HG03521 (cell line): ENCODE data around the gene DYNLT1.
"Not testable (repeated sequence)": the region's sequence is repeated elsewhere in the genome, so short reads cannot be mapped to it uniquely, and the experiment has no call there.

Source experiments
- ATAC-seq: cut with Tn5 transposase; IDR thresholded peaks from one replicate; pipeline ENCODE4 v1.9.1; 2021; ENCODE audit warnings: mild to moderate bottlenecking, moderate library complexity; ENCODE audit not compliant: unreplicated experiment

The DYNLT1 gene

DNA sequence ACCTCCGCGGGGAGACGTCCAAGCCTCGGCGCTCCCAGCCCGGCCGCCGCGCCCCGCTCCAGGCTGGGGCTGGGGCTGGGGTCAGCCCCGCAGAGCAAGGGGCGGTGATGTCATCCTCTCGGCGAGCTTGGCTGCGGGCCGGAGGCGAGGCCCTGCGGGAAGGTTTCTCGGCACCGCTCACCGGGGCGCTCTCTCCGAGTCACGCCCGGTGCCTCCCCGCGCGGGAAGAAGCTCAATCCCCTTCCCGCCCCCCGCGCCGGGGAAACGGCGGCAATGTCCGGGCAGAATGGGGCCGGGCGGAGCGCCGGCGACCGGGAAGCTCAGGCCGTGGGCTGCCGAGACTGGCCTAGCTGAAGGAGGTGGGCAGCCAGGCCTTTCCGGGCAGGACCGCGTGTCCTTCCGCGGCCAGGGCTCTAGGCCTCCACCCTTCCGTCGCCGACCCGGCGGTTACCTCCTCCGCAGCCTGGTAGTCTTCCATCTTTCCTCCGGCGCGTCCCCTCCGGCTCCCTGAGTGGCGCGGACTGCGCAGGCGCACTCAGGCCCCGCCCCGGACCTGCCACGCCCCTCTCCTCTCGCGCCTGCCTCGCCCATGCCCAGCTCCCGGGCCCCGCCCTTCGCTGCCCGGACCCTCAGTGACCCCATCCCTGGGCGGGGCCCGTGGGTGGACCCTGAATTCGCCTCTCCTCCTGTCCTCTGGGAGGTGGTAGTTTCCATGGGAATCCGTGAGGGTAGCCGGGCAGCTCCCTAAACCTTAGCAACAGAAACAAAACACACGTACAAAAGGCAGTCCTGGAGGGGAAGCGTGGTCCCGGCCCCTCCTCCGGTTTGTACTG lies at the start of gene DYNLT1:
Gene DYNLT1 (minus strand): TSS at position 513 of the 833 bp plus-strand sequence. CDS start 35 bp downstream, at position 478.
- ATAC-seq, result peak; percentile 64

DNA sequence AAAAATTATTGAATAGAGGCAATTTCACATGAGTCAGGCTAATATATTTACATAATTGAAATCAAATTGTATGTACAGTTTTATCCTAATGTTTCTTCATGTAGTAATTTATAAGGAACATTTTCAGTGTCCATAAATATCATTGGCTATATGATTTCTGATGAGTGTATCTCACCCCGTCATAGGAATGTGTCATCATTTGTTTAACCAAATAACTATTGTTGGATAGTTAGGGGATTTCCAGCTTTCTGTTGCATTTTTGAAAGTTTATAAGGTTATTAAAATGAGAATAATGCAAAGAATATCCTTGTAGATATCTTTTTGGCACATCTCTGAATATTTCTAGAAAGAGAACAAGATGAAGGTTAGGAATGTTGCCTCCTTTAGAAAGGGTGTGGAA lies 44.3 kb upstream of the DYNLT1 start:
- ATAC-seq, result no peak

DNA sequence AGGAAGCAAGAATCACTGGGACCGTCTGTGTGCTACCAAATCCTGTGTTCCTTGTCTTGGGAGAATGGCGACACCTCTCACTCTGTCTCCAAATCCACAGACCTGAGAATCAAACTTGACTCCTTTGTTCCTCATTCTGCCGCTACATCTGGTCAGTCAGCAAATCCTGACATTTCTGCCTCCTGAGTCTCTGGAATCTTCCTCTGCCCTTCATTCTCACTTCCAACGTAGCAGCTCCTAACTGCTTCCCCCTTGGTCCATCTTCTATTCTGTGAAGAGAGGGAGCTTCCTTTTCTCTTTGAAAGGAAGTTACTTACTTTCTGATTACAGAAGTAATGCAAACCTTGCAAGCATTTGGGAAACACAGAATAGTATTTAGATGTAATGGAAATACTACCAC lies 43.0 kb upstream of the DYNLT1 start:
- no peak for ATAC-seq

DNA sequence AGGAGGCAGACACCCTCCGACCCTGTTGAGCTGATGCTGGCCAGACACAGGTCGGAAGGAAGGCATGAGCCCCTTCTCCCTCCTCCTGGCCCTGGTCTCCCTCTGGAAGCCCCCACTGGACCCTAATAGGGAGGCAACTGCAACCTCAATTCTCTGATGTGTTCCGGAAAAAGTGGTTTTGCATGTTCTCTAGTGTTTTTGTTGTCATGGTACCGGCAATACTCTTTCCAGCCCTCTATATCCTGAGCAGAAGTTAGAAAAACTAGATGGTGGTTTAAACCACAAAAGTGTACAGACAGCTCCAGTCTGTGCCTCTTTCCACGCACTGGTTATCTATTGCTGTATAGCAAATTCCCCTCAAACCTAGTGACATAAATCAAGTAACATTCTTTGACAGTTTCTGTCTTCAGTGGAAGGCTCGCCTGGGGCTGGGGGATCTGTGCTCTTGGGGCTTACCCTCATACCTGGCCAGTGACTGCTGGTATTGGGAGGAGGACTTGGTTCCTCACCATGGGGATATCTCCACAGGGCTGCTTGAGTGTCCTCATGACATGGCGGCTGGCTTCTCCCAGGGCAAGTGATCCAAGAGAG lies 42.3 kb upstream of the DYNLT1 start:
- peak; percentile 85 for ATAC-seq

DNA sequence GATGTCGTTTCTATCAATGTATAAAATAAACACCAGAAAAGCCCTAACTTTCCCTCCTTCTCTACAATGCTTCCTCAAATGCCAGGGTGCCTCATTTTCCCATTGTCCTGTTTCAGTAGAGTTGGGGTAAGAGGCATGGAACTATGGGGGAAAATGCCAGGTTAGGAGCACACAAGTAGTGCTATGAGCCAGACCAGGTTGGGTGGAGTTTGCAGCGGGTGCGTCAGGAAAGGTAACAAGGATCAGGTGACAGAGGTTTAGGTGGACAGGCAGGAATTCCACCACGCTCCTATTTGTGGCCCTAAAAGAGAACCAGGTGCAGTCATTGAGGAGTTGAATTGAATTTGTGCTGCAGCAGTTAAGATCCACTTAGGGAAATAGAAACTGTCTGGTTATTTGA lies 41.8 kb upstream of the DYNLT1 start:
- no peak for ATAC-seq

DNA sequence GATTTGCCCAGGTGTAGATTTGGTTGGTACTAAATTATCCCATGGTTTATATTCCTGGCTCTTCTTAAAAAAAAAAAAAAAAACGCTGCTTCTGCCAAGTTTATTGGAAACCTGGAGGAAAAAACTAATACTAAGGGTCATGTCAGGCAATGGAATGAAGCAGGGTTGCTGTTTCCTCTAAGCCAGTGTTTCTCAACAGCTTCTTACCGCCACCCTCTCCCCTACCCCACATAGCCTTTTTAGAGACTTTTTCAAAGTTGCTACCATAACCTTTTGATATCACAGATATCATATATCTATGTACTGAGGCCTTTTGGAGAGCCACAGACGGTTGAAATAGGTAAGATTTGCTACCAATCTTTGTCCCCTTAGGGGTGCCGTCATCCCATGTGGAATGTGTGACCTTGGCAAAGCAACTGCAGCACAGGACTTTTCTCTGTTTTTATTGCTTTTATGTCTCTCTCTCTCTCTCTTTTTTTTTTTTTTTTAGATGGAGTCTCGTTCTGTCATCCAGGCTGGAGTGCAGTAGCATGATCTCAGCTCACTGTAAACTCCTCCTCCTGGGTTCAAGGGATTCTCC lies 40.3 kb upstream of the DYNLT1 start:
- ATAC-seq, result no peak

DNA sequence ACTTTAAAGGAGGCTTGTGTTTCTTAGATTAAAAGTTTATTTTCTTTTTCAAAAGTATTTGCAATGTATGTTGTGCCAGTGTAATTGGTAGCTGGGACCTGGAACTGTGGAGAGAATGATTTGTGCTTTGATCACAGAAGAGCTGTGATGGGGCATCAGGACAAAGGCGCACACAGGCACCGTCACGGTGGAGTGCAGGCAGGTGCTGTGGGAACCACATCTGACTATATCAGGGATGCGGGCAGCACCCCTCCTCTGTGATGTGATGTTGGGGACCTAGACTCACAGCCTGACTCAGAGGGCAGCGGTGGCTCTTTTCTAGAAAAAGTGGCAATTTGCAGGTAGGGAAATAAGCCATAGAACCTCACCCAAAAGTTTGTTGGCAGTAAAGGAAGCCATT lies 39.8 kb upstream of the DYNLT1 start:
- ATAC-seq, result no peak

DNA sequence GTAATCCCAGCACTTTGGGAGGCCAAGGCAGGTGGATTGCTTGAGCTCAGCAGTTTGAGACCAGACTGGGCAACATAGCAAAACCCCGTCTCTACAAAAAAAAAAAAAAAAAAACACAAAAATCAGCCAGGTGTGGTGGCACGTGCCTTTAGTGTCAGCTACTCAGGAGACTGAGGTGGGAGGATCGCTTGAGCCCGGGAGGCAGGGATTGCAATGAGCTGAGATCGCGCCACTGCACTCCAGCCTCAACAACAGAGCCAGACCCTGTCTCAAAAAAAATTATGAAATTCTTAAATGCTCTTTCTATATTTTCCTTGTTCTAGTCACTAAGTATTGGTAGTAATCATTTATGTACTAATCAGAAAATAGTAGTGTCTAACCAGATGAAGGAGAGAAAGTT lies 35.9 kb upstream of the DYNLT1 start:
- no peak for ATAC-seq

DNA sequence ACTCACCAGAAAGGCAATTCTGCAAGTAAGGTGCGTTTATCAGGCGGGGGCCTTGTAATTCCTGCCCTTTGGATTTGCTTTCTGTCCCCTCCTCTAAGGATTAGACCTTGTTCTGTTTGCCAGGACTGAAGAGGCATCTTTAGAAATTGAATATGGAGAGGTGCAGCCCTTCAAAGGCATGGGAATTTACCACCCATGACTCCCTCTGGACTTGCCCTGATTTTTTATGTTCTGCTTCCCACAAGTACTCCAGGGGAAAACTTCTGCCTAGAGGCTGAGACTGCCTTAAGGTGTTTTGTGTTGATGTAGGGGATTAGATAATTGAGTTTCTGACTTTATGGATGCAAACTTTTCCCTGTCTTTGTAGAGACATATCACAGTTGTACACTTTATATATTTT lies 35.5 kb upstream of the DYNLT1 start:
- ATAC-seq, result no peak

DNA sequence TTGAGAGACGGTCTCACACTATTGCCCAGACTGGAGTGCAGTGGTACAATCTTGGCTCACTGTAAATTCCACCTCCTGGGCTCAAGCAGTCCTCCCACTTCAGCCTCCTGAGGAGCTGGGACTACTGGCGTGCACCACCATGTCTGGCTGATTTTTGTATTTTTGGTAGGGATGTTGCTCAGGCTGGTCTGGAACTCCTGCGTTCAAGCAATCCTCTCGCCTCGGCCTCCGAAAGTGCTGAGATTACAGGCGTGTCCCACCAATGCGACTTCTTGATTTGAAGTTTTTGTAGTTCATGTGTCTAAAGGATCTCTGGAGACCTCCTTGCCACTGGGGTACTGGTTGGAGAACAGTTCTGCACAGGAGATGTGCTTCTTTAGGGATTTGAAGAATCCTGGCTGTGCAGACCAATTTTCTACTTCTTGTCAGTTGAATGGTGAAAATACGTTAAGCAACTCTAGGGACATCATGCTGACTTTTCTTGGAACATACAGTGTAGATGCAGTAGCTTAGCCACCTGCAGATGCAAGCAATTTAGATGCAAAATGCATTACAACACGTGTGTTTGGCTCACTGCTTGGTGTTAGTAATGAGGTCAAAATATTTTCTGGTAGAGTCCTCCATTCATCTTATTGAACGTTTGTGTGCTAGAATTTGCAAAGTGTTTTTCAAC lies 33.5 kb upstream of the DYNLT1 start:
- no peak for ATAC-seq

DNA sequence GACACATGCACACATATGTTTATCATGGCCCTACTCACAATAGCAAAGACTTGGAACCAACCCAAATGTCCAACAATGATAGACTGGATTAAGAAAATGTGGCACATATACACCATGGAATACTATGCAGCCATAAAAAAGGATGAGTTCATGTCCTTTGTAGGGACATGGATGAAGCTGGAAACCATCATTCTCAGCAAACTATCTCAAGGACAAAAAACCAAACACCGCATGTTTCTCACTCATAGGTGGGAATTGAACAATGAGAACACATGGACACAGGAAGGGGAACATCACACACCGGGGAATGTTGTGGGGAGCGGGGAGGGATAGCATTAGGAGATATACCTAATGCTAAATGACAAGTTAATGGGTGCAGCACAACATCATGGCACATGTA lies 32.6 kb upstream of the DYNLT1 start:
- ATAC-seq, result not testable (repeated sequence)

DNA sequence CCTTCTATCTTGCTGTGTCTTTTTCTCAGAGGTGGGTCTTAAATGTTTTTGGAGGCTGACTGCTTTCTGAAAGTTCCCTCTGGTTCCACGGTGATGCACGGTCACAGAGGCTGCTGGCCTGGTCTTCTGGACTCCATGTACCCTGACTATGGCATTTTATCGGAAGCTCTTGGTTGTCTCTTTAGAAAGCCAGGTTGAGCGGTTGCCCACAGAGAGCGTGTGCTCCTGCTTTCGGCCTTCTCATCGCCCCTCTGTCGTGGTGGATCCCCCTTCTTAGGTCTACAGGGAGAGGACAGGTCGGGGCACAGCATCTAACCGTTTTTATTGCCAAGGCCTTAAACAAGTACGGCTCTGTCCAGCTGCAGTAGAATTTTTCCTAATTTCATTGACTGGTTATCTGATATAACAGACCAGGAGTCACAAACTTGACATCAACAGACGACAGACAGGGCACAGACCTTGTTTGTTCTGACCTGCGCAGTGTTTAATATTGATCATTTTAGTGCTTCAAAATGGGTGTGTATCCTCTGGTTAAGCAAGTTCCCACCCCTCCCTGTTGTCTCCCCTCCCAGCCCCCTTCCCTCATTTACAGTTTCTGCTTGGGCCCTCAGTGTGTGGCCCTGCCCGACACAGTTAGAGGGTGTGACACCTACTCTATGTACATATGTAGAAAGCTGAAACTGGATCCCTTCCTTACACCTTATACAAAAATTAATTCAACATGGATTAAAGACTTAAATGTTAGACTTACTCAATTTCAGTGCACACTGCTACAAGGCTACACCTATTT lies 30.0 kb upstream of the DYNLT1 start:
- no peak for ATAC-seq

DNA sequence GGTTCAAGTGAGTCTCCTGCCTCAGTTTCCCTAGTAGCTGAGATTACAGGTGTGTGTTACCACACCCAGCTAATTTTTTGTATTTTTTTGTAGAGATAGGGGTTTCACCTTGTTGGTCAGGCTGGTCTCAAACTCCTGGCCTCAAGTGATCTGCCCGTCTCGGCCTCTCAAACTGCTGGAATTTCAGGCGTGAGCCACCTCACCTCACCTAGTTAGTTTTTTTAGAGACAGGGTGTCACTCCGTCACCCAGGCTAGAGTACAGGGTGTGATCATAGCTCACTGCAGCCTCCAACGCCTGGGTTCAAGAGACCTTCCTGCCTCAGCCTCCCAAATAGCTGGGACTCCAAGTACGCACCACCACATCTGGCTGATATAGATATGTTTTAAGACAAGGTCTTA lies 28.2 kb upstream of the DYNLT1 start:
- no peak for ATAC-seq

DNA sequence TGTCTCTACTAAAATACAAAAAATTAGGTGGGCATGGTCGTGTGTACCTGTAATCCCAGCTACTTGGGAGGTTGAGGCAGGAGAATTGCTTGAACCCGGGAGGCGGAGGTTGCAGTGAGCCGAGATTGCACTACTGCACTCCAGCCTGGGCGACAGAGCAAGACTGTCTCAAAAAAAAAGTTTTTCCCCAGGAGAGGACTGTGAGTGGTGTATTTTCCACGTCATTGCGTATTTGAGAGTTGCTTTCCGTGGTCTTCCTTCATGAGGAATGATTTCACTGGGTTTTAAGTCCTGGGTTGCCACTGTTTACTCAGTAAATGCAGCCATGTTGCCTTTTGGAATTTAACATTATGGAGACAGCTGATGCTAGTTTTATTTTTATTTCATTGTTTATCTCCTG lies 27.6 kb upstream of the DYNLT1 start:
- ATAC-seq, result not testable (repeated sequence)

DNA sequence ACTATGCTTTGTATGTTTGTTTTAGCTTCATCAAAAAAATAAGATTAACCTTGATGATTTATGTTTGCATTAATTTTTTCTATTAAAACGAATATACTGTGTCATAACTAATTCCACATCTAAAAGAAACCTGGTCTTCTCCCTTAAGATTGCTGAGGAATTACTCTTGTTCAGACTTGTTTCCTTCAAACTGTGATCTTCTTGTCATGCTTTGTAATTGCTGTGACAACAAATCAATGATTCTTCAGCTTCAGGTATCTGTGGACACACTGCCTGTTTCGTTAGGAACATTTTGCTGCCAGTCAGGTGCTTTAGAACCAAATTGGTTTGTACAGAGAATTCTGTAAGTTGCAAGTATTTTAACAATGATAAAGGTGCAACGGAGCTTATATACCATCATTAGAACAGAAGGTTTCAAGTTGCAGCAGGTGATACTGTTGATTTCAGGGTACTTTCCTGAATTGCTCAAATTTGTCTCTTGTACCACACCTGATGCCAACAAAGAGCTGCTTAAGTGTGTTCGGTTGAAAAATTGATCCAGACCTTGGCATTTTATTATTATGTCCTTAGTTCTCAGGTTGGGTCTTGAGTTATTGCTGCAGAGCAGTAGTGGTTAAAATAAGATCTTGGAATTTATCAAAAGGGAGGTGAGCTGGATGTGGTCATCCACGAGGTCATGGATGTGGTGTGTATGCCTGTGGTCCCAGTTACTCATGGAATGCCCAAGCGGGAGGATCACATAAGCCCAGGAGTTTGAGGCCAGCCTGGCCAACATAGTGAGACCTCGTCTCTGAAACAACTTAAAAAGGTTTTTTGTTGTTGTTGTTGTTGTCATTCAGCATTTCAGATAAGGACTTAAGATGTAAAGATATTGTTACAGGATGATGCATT lies 24.8 kb upstream of the DYNLT1 start:
- ATAC-seq, result no peak

DNA sequence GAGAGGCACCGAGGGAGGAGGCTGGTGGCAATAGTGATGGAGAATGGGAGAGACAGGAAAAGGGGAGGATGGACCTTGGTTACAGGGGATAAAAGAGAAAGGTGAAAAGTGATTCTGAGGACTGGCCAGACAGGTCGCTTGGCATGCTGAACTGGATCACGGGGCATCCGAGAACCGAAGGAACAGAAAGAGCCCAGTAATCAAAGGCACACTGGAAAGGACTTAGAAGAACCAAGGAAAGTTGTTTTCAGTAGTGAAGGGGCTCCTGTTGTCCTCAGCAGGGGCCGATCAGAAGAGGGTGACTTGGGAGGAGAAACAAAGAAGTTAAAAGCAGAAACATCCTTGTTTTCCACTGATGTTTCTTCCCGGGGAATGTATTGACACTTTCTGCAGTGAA lies 24.2 kb upstream of the DYNLT1 start:
- ATAC-seq, result no peak

DNA sequence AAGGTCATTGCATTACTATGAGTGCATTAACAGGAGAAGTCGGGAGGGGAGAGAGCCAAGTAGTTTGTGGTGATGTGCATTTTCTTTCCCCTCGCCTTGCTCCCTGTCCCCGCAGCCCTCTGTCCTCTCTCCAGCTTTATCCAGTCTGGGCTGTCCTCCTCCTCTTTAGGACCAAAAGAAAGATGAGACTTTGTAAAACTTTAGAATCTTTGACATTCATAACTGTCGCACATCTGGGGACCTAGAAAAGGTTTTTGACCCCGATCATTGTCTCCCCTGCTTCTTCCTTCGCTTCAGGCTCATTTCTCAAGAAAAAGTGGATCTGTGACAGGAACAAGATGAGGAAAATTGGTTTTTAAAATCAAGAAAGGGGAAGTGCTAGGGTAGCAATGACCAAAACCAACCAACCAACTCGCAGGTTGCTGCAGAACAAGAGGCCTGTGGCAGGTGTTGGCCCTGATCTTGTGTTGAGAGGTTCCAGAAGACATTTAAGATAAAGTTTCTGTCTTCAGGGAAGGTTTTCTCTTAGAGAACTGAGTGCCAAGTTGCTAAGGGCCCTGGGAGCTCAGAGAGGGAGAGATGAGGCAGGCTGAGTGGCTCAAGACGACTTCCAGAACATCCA lies 22.9 kb upstream of the DYNLT1 start:
- no peak for ATAC-seq

DNA sequence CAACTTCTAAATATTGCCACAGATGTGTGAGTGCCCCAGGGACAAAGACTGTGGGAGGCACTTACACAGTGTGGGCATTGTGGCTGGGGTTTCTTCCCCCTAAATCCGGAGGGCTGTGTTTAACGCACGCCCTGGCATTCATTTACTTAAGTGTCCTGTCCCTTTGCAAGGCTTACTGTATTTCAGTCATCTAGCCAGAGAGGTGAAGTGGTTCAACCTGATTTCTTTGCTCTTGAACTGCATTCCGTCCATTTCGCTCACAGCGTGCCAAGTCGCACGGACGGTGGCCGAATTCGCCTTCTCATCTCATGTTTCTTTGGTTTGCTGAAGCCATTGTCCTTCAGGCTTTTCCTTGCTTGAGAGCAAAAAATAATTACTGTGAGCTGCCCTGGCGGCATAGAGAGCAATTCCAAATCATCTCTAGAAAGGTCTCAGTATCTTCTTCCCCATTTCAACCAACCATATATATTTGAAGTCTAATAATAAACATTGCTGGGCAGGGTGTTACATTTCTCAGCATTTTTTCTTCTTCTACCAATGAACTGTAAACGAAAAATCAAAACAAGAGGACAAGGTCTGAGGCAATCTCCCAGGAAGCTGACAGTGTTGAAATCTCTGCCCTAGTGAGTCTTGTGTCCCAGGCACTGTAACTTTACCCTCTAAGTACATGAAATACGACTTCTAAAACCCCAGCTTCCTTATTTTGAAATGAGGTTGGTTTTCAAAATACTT lies 22.3 kb upstream of the DYNLT1 start:
- ATAC-seq, result no peak

DNA sequence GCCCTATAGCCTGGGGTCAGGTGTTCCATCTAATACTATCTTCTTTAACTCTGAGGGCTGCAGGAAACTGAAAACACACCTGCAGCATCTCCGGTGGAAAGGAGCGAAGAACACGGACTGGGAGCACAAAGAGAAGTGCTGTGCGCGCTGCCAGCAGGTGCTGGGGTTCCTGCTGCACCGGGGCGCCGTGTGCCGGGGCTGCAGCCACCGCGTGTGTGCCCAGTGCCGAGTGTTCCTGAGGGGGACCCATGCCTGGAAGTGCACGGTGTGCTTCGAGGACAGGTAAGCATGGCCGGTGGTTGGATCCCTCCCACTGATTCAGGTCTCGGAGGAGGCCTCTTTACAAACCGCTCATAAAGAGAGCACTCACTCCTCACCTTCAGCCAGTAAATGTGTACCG lies 20.8 kb upstream of the DYNLT1 start:
- ATAC-seq, result no peak
